Ovary (tissue), 3 donors: Measurements from ENCODE around the gene DDX3X.

Source experiments
- EP300 ChIP-seq: sonication (generic); formaldehyde crosslinking; IDR thresholded peaks from one replicate; pipeline ENCODE4 v1.6.1; 2017; ENCODE audit warnings: antibody characterized with exemption
- POLR2A ChIP-seq: fragments of 450-650 bp; IDR thresholded peaks from one replicate; pipeline ENCODE4 v1.6.1; 2017; ENCODE audit warnings: antibody characterized with exemption, mild to moderate bottlenecking, moderate library complexity
- TF ChIP-seq, protein P1 (sequence below), 3 donors: fragments of 450-650 bp in 2 of 3; fragments of 200-600 bp in 1 of 3; IDR thresholded peaks; one replicate each; pipeline versions ENCODE4 v1.5.1 to v1.8.0; 2016 to 2022; ENCODE audit warnings: antibody characterized with exemption in 3 of 3, mild to moderate bottlenecking in 1 of 3
- donor health status: DM: no; HTN: no; CAD: no.

- TF ChIP-seq, protein P1, sequence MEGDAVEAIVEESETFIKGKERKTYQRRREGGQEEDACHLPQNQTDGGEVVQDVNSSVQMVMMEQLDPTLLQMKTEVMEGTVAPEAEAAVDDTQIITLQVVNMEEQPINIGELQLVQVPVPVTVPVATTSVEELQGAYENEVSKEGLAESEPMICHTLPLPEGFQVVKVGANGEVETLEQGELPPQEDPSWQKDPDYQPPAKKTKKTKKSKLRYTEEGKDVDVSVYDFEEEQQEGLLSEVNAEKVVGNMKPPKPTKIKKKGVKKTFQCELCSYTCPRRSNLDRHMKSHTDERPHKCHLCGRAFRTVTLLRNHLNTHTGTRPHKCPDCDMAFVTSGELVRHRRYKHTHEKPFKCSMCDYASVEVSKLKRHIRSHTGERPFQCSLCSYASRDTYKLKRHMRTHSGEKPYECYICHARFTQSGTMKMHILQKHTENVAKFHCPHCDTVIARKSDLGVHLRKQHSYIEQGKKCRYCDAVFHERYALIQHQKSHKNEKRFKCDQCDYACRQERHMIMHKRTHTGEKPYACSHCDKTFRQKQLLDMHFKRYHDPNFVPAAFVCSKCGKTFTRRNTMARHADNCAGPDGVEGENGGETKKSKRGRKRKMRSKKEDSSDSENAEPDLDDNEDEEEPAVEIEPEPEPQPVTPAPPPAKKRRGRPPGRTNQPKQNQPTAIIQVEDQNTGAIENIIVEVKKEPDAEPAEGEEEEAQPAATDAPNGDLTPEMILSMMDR (IDR thresholded peaks at IDR 0.05), result no peak
- no peak for TF ChIP-seq EP300
- no peak for TF ChIP-seq POLR2A
Observed at GRCh38 chrX:41291309-41291708, 42.7 kb upstream of the DDX3X start.
